ENCODE results near the gene FMO2. TPM values are rescaled to one million over a fixed set of nuclear protein-coding genes. Genes with fewer than 3 reads are reported as not detected.

Gene FMO2
- total and polyA plus RNA-seq, 2 donors: 0.61 to 5.5 TPM

GRCh38 chr1:171257607-171258076 lies 72.5 kb downstream of the FMO2 start:
- H3K27ac ChIP-seq (ENCODE audit: low read depth in 1 of 2, low read length in 1 of 2): peak overlapping the region in 1 of 2 donors; percentile 50
- DNase-seq (ENCODE audit: low read depth in 6 of 9, low spot score in 9 of 9): no peak
- 93% methylated on average over 5 of the region's 5 CpGs for WGBS

GRCh38 chr1:171258429-171258828 lies 73.3 kb downstream of the FMO2 start:
- Histone ChIP-seq H3K27ac (ENCODE audit: low read depth in 1 of 2, low read length in 1 of 2) (peak overlapping the region; percentile 22 to 42), H3K4me1 (ENCODE audit: control insufficient read depth in 2 of 2, insufficient read depth in 2 of 2, low read length in 2 of 2) (peaks cover 0 to 3% of the 10 kb centered on the region in 2 donors), H3K36me3 (ENCODE audit: control insufficient read depth in 2 of 2, insufficient read depth in 2 of 2, low read length in 1 of 2) (no peaks in the 10 kb centered on the region), H3K9me3 (ENCODE audit: control insufficient read depth in 2 of 2, insufficient read depth in 1 of 2, low read length in 1 of 2) (no peaks in the 10 kb centered on the region), H3K27me3 (ENCODE audit: control insufficient read depth in 2 of 2, insufficient read depth in 1 of 2, low read length in 1 of 2) (peaks cover 0 to 4% of the 10 kb centered on the region in 2 donors), H3K4me3 (ENCODE audit: low read length in 2 of 2) (no peak overlapping the region)
- DNase-seq (ENCODE audit: low read depth in 6 of 9, low spot score in 9 of 9): no peak
- 88% methylated on average over 3 of the region's 3 CpGs for WGBS

More at GRCh38 chr1:171257607-171258076, 72.5 kb downstream of the FMO2 start:
- H3K27me3 ChIP-seq (ENCODE audit: control insufficient read depth in 2 of 2, insufficient read depth in 1 of 2, low read length in 1 of 2): peaks cover 0 to 4% of the 10 kb centered on the region in 2 donors
- H3K9me3 ChIP-seq (ENCODE audit: control insufficient read depth in 2 of 2, insufficient read depth in 1 of 2, low read length in 1 of 2): peaks cover 0 to under 1% of the 10 kb centered on the region in 2 donors
- H3K4me3 ChIP-seq (ENCODE audit: low read length in 2 of 2): no peak overlapping the region
- H3K4me1 ChIP-seq (ENCODE audit: control insufficient read depth in 2 of 2, insufficient read depth in 2 of 2, low read length in 2 of 2): peaks cover 0 to 4% of the 10 kb centered on the region in 2 donors
- H3K36me3 ChIP-seq (ENCODE audit: control insufficient read depth in 2 of 2, insufficient read depth in 2 of 2, low read length in 1 of 2): no peaks in the 10 kb centered on the region

GRCh38 chr1:171258943-171259342 lies 73.8 kb downstream of the FMO2 start:
- no peak overlapping the region for H3K4me3 ChIP-seq (ENCODE audit: low read length in 2 of 2)
- DNase-seq (ENCODE audit: low read depth in 6 of 9, low spot score in 9 of 9): no peak
- no peaks in the 10 kb centered on the region for H3K9me3 ChIP-seq (ENCODE audit: control insufficient read depth in 2 of 2, insufficient read depth in 1 of 2, low read length in 1 of 2)
- WGBS: 90% methylated on average over 2 of the region's 2 CpGs
- H3K27ac ChIP-seq (ENCODE audit: low read depth in 1 of 2, low read length in 1 of 2): peak overlapping the region; percentile 22 to 42
- H3K36me3 ChIP-seq (ENCODE audit: control insufficient read depth in 2 of 2, insufficient read depth in 2 of 2, low read length in 1 of 2): no peaks in the 10 kb centered on the region
- H3K27me3 ChIP-seq (ENCODE audit: control insufficient read depth in 2 of 2, insufficient read depth in 1 of 2, low read length in 1 of 2): peaks cover 0 to 4% of the 10 kb centered on the region in 2 donors
- peaks cover 0 to 3% of the 10 kb centered on the region in 2 donors for H3K4me1 ChIP-seq (ENCODE audit: control insufficient read depth in 2 of 2, insufficient read depth in 2 of 2, low read length in 2 of 2)

Other genes starting within 250 kb of the FMO2 start
- gene MROH9, start 249.8 kb upstream of the FMO2 start, total RNA-seq: 0.05 TPM
- gene MROH9, start 249.8 kb upstream of the FMO2 start, polyA plus RNA-seq: 0.05 TPM
- gene FMO3, start 94.4 kb upstream of the FMO2 start, total RNA-seq: 0.19 TPM
- gene FMO3, start 94.4 kb upstream of the FMO2 start, polyA plus RNA-seq: 2.5 TPM
- 5.6 TPM for gene FMO1, start 63.2 kb downstream of the FMO2 start, total RNA-seq
- 10.8 TPM for gene FMO1, start 63.2 kb downstream of the FMO2 start, polyA plus RNA-seq
- 2.5 TPM for gene FMO4, start 128.9 kb downstream of the FMO2 start, total RNA-seq
- gene FMO4, start 128.9 kb downstream of the FMO2 start, polyA plus RNA-seq: 6.9 TPM

Measured in thymus (tissue), 11 donors.